Measurements from ENCODE around the gene ZNF593OS. TPM values are rescaled to one million over a fixed set of nuclear protein-coding genes. Genes with fewer than 3 reads are reported as not detected.

Gene ZNF593OS
- total RNA-seq, 2 experiments from 2014 or later = not detected

GRCh38 chr1:26132128-26132833 is 39.4 kb downstream of the ZNF593OS start:
- ChIA-PET POLR2A (no interaction called here), CTCF (interaction anchor here (0.8 to 2.3 kb wide), 7 partner anchors 11 to 285 kb away, joined by 3 to 12 read pairs (median 3); partner anchors contain the start of genes CEP85 and ZNF593)
- Mint-ChIP-seq H3K36me3 (ENCODE audit: low read depth) (no peaks in the 10 kb centered on the region), H3K27me3 (peaks cover 2% of the 10 kb centered on the region), H3K4me3 (no peak overlapping the region), H3K4me1 (ENCODE audit: low read depth) (peaks cover 14% of the 10 kb centered on the region), H3K9me3 (no peaks in the 10 kb centered on the region), H3K27ac (no peak overlapping the region)
- DNase-seq (no peak), ATAC-seq (no peak)
- TF ChIP-seq CTCF (IDR thresholded peaks at IDR 0.05) = no peak
- intact Hi-C loops (cut with micrococcal nuclease) = no loop called here

GRCh38 chr1:26130695-26131094 is 40.9 kb downstream of the ZNF593OS start:
- DNase-seq = no peak
- ChIA-PET POLR2A (no interaction called here), CTCF (interaction anchor here (1.0 to 13.9 kb wide), 4 partner anchors 9 to 39 kb away, joined by 4 to 164 read pairs (median 9); partner anchors contain the start of gene ZNF593)
- H3K9me3 Mint-ChIP-seq = no peaks in the 10 kb centered on the region
- H3K27me3 Mint-ChIP-seq = peaks cover 2% of the 10 kb centered on the region
- H3K27ac Mint-ChIP-seq = no peak overlapping the region
- ATAC-seq = no peak
- no peak overlapping the region for H3K4me3 Mint-ChIP-seq
- peaks cover 24% of the 10 kb centered on the region for H3K4me1 Mint-ChIP-seq (ENCODE audit: low read depth)
- no peaks in the 10 kb centered on the region for H3K36me3 Mint-ChIP-seq (ENCODE audit: low read depth)
- TF ChIP-seq CTCF (IDR thresholded peaks at IDR 0.05) = no peak
- intact Hi-C loops (cut with micrococcal nuclease) = no loop called here

- no peak overlapping the region for H3K27ac Mint-ChIP-seq
- H3K9me3 Mint-ChIP-seq = no peaks in the 10 kb centered on the region
- H3K4me1 Mint-ChIP-seq (ENCODE audit: low read depth) = peaks cover 28% of the 10 kb centered on the region
- no peak for TF ChIP-seq CTCF (IDR thresholded peaks at IDR 0.05)
- H3K36me3 Mint-ChIP-seq (ENCODE audit: low read depth) = no peaks in the 10 kb centered on the region
- intact Hi-C loops (cut with micrococcal nuclease) = no loop called here
- ChIA-PET CTCF (interaction anchor here (0.8 to 13.9 kb wide), 5 partner anchors 8 to 40 kb away, joined by 3 to 164 read pairs (median 4); partner anchors contain the start of gene ZNF593), POLR2A (interaction anchor here (1.1 kb wide), 1 partner anchor 8 kb away, joined by 3 read pairs; no protein-coding TSS in a partner anchor)
- ATAC-seq (no peak), DNase-seq (no peak)
- H3K27me3 Mint-ChIP-seq = peaks cover 2% of the 10 kb centered on the region
- no peak overlapping the region for H3K4me3 Mint-ChIP-seq
Observed at GRCh38 chr1:26129778-26130177, 41.9 kb downstream of the ZNF593OS start.

GRCh38 chr1:26127235-26128163 is 44.1 kb downstream of the ZNF593OS start:
- peaks cover 2% of the 10 kb centered on the region for H3K27me3 Mint-ChIP-seq
- intact Hi-C loops (cut with micrococcal nuclease) = no loop called here
- peak overlapping the region; percentile 71 for H3K4me3 Mint-ChIP-seq
- H3K36me3 Mint-ChIP-seq (ENCODE audit: low read depth) = peaks cover 7% of the 10 kb centered on the region
- peaks cover 45% of the 10 kb centered on the region for H3K4me1 Mint-ChIP-seq (ENCODE audit: low read depth)
- DNase-seq (no peak), ATAC-seq (no peak)
- H3K27ac Mint-ChIP-seq = peak overlapping the region; percentile 91
- ChIA-PET CTCF (interaction anchor here (1.0 to 13.9 kb wide), 7 partner anchors 12 to 107 kb away, joined by 3 to 164 read pairs (median 4); partner anchors contain the start of gene CEP85), POLR2A (interaction anchor here (0.6 to 2.7 kb wide), 9 partner anchors 11 to 1924 kb away, joined by 3 to 23 read pairs (median 4); partner anchors contain the start of gene PDIK1L)
- no peaks in the 10 kb centered on the region for H3K9me3 Mint-ChIP-seq
- TF ChIP-seq CTCF (IDR thresholded peaks at IDR 0.05) = no peak
